H9 (cell line): Measurements from ENCODE around the gene NDUFS2. TPM values are rescaled to one million over a fixed set of nuclear protein-coding genes. Genes with fewer than 3 reads are reported as not detected.
A peak's percentile ranks its signal among the peaks of the same experiment; 100 is the strongest.

ENCODE experiments used
- DNase-seq: peaks from one replicate; pipeline ENCODE4 v3.0.0-alpha.2; 2017
- H2AFZ ChIP-seq: one replicate; pipeline ENCODE4 v1.6.1; 2013; ENCODE audit warnings: mild to moderate bottlenecking, low read length, control low read depth, moderate library complexity
- H2AK5ac ChIP-seq: 2 replicates; pipeline ENCODE4 v1.6.1; 2013; ENCODE audit warnings: low read length, control low read depth, mixed read lengths; ENCODE audit not compliant: insufficient read length
- H2BK120ac ChIP-seq: one replicate; pipeline ENCODE4 v1.6.1; 2013; ENCODE audit warnings: low read depth, mild to moderate bottlenecking, low read length, control low read depth, inconsistent platforms; ENCODE audit not compliant: poor library complexity, severe bottlenecking
- H2BK12ac ChIP-seq: 2 replicates; pipeline ENCODE4 v1.6.1; 2013; ENCODE audit warnings: low read length, control low read depth, mixed read lengths, low read depth; ENCODE audit not compliant: insufficient read length
- H2BK15ac ChIP-seq: 2 replicates; pipeline ENCODE4 v1.6.1; 2013; ENCODE audit warnings: low read depth, low read length, control low read depth
- H2BK20ac ChIP-seq: one replicate; pipeline ENCODE4 v1.6.1; 2013; ENCODE audit warnings: low read depth, mild to moderate bottlenecking, low read length, control low read depth, inconsistent platforms; ENCODE audit not compliant: poor library complexity, severe bottlenecking
- H2BK5ac ChIP-seq: 2 replicates; pipeline ENCODE4 v1.6.1; 2013; ENCODE audit warnings: low read length, control low read depth, mixed read lengths; ENCODE audit not compliant: insufficient read length
- H3K14ac ChIP-seq: 2 replicates; pipeline ENCODE4 v1.6.1; 2013; ENCODE audit warnings: low read length, control low read depth; ENCODE audit not compliant: insufficient read depth
- H3K18ac ChIP-seq: 2 replicates; pipeline ENCODE4 v1.6.1; 2013; ENCODE audit warnings: low read depth, mild to moderate bottlenecking, mixed read lengths, low read length, control low read depth; ENCODE audit not compliant: insufficient read length
- H3K23ac ChIP-seq: 2 replicates; pipeline ENCODE4 v1.6.1; 2013; ENCODE audit warnings: low read length, control low read depth, mixed read lengths, low read depth; ENCODE audit not compliant: insufficient read length
- H3K23me2 ChIP-seq: 2 replicates; pipeline ENCODE4 v1.6.1; 2013; ENCODE audit warnings: low read depth, mild to moderate bottlenecking, mixed read lengths, low read length, control low read depth; ENCODE audit not compliant: insufficient read length, poor library complexity, severe bottlenecking
- H3K27ac ChIP-seq: 2 replicates; pipeline ENCODE4 v1.5.1; 2013; ENCODE audit warnings: low read length, control low read depth, mixed read lengths, low read depth; ENCODE audit not compliant: insufficient read length
- H3K27me3 ChIP-seq: 2 replicates; pipeline ENCODE4 v1.6.1; 2013; ENCODE audit warnings: low read length, control low read depth, inconsistent platforms; ENCODE audit not compliant: insufficient read depth
- H3K4ac ChIP-seq: 2 replicates; pipeline ENCODE4 v1.6.1; 2013; ENCODE audit warnings: low read depth, mild to moderate bottlenecking, control low read depth, inconsistent platforms, low read length, moderate library complexity
- H3K4me1 ChIP-seq: 2 replicates; pipeline ENCODE4 v1.6.1; 2013; ENCODE audit warnings: low read length, control low read depth, inconsistent platforms; ENCODE audit not compliant: insufficient read depth
- H3K4me2 ChIP-seq: 2 replicates; pipeline ENCODE4 v1.6.1; 2013; ENCODE audit warnings: low read length, control low read depth, mixed read lengths; ENCODE audit not compliant: insufficient read length, insufficient read depth
- H3K56ac ChIP-seq: 2 replicates; pipeline ENCODE4 v1.6.1; 2013; ENCODE audit warnings: low read depth, mild to moderate bottlenecking, mixed read lengths, low read length, control low read depth; ENCODE audit not compliant: insufficient read length
- H3K79me1 ChIP-seq: 2 replicates; pipeline ENCODE4 v1.6.1; 2013; ENCODE audit warnings: low read depth, mild to moderate bottlenecking, moderate library complexity, low read length, control low read depth, inconsistent platforms; ENCODE audit not compliant: insufficient read depth, poor library complexity, severe bottlenecking
- H3K79me2 ChIP-seq: 2 replicates; pipeline ENCODE4 v1.6.1; 2013; ENCODE audit warnings: low read length, control low read depth, inconsistent platforms; ENCODE audit not compliant: insufficient read depth
- H3K9ac ChIP-seq: 2 replicates; pipeline ENCODE4 v1.6.1; 2013; ENCODE audit warnings: low read length, control low read depth, mixed read lengths; ENCODE audit not compliant: insufficient read length; ENCODE audit errors: extremely low read depth
- H3K9me3 ChIP-seq: one replicate; pipeline ENCODE4 v1.6.1; 2013; ENCODE audit warnings: low read depth, low read length, inconsistent platforms; ENCODE audit not compliant: control insufficient read depth
- H3T11ph ChIP-seq: one replicate; pipeline ENCODE4 v1.6.1; 2013; ENCODE audit warnings: mild to moderate bottlenecking, low read length, control low read depth, inconsistent platforms
- H4K20me1 ChIP-seq: one replicate; pipeline ENCODE4 v1.6.1; 2013; ENCODE audit not compliant: control insufficient read depth, insufficient read length, insufficient read depth
- H4K5ac ChIP-seq: 2 replicates; pipeline ENCODE4 v1.6.1; 2013; ENCODE audit warnings: low read depth, mild to moderate bottlenecking, mixed read lengths, low read length, control low read depth; ENCODE audit not compliant: insufficient read length
- H4K8ac ChIP-seq: replicated peaks from 2 replicates; pipeline ENCODE4 v1.6.1; 2013; ENCODE audit warnings: low read length, control low read depth, mixed read lengths, low read depth; ENCODE audit not compliant: insufficient read length
- H4K91ac ChIP-seq: 2 replicates; pipeline ENCODE4 v1.6.1; 2013; ENCODE audit warnings: low read depth, mild to moderate bottlenecking, moderate library complexity, mixed read lengths, low read length, control low read depth; ENCODE audit not compliant: insufficient read length
- H3K27ac Mint-ChIP-seq, 3 experiments: 2 replicates in 2 of 3; 3 replicates in 1 of 3; pipeline ENCODE4 v1.8.0; 2020 to 2021; ENCODE audit warnings: mixed read lengths in 3 of 3, mild to moderate bottlenecking in 1 of 3, moderate library complexity in 1 of 3
- H3K27me3 Mint-ChIP-seq: 2 replicates; pipeline ENCODE4 v1.8.0; 2021; ENCODE audit warnings: low read depth, mild to moderate bottlenecking, moderate library complexity, mixed read lengths
- H3K36me3 Mint-ChIP-seq, 3 experiments: 2 replicates in 2 of 3; 3 replicates in 1 of 3; pipeline ENCODE4 v1.8.0; 2020 to 2021; ENCODE audit warnings: low read depth in 3 of 3, mixed read lengths in 3 of 3; ENCODE audit not compliant: insufficient read depth in 1 of 3
- H3K4me1 Mint-ChIP-seq, 2 experiments: 2 replicates each; pipeline ENCODE4 v1.8.0; 2020; ENCODE audit warnings: mixed read lengths in 2 of 2
- H3K4me3 Mint-ChIP-seq, 2 experiments: 2 replicates in 1 of 2; 3 replicates in 1 of 2; pipeline ENCODE4 v1.8.0; 2020 to 2021; ENCODE audit warnings: mild to moderate bottlenecking in 2 of 2, mixed read lengths in 2 of 2, moderate library complexity in 1 of 2
- H3K9me3 Mint-ChIP-seq, 2 experiments: 2 replicates in 1 of 2; 3 replicates in 1 of 2; pipeline ENCODE4 v1.8.0; 2020; ENCODE audit warnings: mild to moderate bottlenecking in 2 of 2, mixed read lengths in 2 of 2, moderate library complexity in 1 of 2
- WGBS: extraction: QIAGEN DNeasy Blood & Tissue Kit; methylation state at CpG from one replicate; pipeline ENCODE4 v1.1.7; 2013; ENCODE audit warnings: missing lambda C conversion rate, low lambda C conversion rate, mixed read lengths; ENCODE audit not compliant: insufficient read length; ENCODE audit errors: extremely low coverage; 5-methylcytosine and 5-hydroxymethylcytosine counted together
- total RNA-seq: library from RNA; stranded (reverse); gene quantifications from 2 replicates; pipeline ENCODE4 v1.2.1, GENCODE V29; 2021
- TF ChIP-seq, protein P1 (sequence below): fragments of 200-600 bp; sonication (generic); conservative IDR thresholded peaks from 3 replicates; pipeline ENCODE4 v1.8.0; 2021; ENCODE audit warnings: antibody characterized with exemption, mild to moderate bottlenecking

NDUFS2 gene
- total RNA-seq, 1 experiment from 2014 or later: 84.5 TPM

DNA sequence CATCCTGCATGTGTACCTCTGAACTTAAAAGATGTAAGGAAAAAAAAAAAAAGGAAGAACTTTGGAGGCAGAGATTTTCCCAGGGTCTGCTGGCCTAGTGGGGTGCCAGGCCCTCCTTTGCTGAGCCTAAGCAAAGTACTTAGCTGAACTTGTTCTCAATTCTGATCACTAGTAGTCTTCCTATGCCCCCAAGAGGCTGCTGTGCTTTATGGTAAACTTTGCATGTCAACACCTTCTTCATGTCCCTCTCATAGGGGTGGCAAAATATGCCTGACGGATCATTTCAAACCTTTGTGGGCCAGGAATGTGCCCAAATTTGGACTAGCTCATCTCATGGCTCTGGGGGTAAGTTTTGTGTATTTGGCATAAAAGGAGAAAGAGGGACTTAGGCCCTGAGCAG, 44.3 kb upstream of the NDUFS2 start:
- Histone ChIP-seq H2BK15ac (no peak overlapping the region), H3K9ac (no peak overlapping the region), H4K5ac (no peak overlapping the region), H2BK5ac (no peak overlapping the region), H3K4me2 (no peak overlapping the region), H3K27ac (no peak overlapping the region), H4K8ac (no peak overlapping the region), H3K79me1 (no peaks in the 10 kb centered on the region), H2BK120ac (no peak overlapping the region), H3K27me3 (no peaks in the 10 kb centered on the region), H3K79me2 (no peaks in the 10 kb centered on the region), H3K9me3 (no peaks in the 10 kb centered on the region), H2AK5ac (no peak overlapping the region), H3K18ac (no peak overlapping the region), H4K91ac (no peak overlapping the region), H2BK20ac (no peak overlapping the region), H4K20me1 (no peaks in the 10 kb centered on the region), H2BK12ac (no peak overlapping the region), H2AFZ (no peak overlapping the region), H3K23ac (no peak overlapping the region), H3T11ph (no peak overlapping the region), H3K56ac (no peak overlapping the region), H3K14ac (no peak overlapping the region), H3K4me1 (no peaks in the 10 kb centered on the region), H3K23me2 (peaks cover 5% of the 10 kb centered on the region), H3K4ac (no peak overlapping the region)
- TF ChIP-seq, protein P1, sequence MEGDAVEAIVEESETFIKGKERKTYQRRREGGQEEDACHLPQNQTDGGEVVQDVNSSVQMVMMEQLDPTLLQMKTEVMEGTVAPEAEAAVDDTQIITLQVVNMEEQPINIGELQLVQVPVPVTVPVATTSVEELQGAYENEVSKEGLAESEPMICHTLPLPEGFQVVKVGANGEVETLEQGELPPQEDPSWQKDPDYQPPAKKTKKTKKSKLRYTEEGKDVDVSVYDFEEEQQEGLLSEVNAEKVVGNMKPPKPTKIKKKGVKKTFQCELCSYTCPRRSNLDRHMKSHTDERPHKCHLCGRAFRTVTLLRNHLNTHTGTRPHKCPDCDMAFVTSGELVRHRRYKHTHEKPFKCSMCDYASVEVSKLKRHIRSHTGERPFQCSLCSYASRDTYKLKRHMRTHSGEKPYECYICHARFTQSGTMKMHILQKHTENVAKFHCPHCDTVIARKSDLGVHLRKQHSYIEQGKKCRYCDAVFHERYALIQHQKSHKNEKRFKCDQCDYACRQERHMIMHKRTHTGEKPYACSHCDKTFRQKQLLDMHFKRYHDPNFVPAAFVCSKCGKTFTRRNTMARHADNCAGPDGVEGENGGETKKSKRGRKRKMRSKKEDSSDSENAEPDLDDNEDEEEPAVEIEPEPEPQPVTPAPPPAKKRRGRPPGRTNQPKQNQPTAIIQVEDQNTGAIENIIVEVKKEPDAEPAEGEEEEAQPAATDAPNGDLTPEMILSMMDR: no peak
- Mint-ChIP-seq H3K36me3 (peaks cover 21 to 43% (median 37%) of the 10 kb centered on the region in 3 experiments), H3K9me3 (no peaks in the 10 kb centered on the region), H3K27me3 (no peaks in the 10 kb centered on the region; the same call in 1 of the 2 replicates), H3K4me3 (peak overlapping the region in 1 of 2 experiments; percentile 89; a peak in 2 of 5 replicates), H3K4me1 (peaks cover 25 to 27% of the 10 kb centered on the region in 2 experiments), H3K27ac (no peak overlapping the region)
- no peak for DNase-seq
- WGBS: no CpG with 5 or more reads among the region's 1 CpG
